IMR-90 (cell line): ENCODE results near the gene DDT. TPM values are rescaled to one million over a fixed set of nuclear protein-coding genes. Genes with fewer than 3 reads are reported as not detected.

Experiments used
- ATAC-seq: fragments of 200-7000 bp; cut with Tn5 transposase; 2 replicates; pipeline ENCODE4 v1.9.1; 2020; ENCODE audit warnings: low read depth, mild to moderate bottlenecking, moderate library complexity
- BruUV-seq: library from RNA; stranded (reverse); fragments of 400-500 nt; replicated peaks from 2 replicates; lab custom pipeline; 2021; lab: Mats Ljungman, UMichigan
- CTCF ChIA-PET: fragments of 300-600 bp; formaldehyde crosslinking; extraction: SDS; loops from one replicate; lab custom pipeline; 2021; ENCODE audit warnings: antibody characterized with exemption; lab: Yijun Ruan, JAX
- POLR2A ChIA-PET: fragments of 300-600 bp; sonication (Branson Sonifier 250); formaldehyde crosslinking; loops from one replicate; lab custom pipeline; 2022; ENCODE audit warnings: antibody characterized with exemption; ENCODE audit not compliant: unreplicated experiment; lab: Charles Lee
- DNase-seq: peaks from one replicate; pipeline ENCODE4 v3.0.0; 2013
- H2AFZ ChIP-seq: replicated peaks from 2 replicates; pipeline ENCODE3; 2013; ENCODE audit warnings: low read length, mild to moderate bottlenecking; ENCODE audit not compliant: poor library complexity
- H2AK5ac ChIP-seq: 2 replicates; pipeline ENCODE4 v1.6.1; 2013; ENCODE audit warnings: low read depth, low read length, inconsistent platforms
- H2AK9ac ChIP-seq: replicated peaks from 2 replicates; pipeline ENCODE3; 2013; ENCODE audit warnings: mild to moderate bottlenecking, low read depth, low read length, moderate library complexity; ENCODE audit not compliant: poor library complexity
- H2BK120ac ChIP-seq: 2 replicates; pipeline ENCODE4 v1.6.1; 2013; ENCODE audit warnings: low read depth, low read length, inconsistent platforms
- H2BK15ac ChIP-seq: 3 replicates; pipeline ENCODE4 v1.6.1; 2013; ENCODE audit warnings: low read depth, low read length, inconsistent platforms
- H2BK20ac ChIP-seq: 2 replicates; pipeline ENCODE4 v1.6.1; 2013; ENCODE audit warnings: low read depth, mild to moderate bottlenecking, inconsistent platforms, low read length, moderate library complexity
- H2BK5ac ChIP-seq: 2 replicates; pipeline ENCODE4 v1.6.1; 2013; ENCODE audit warnings: mild to moderate bottlenecking, low read depth, low read length, inconsistent platforms; ENCODE audit not compliant: poor library complexity, severe bottlenecking
- H3K14ac ChIP-seq: replicated peaks from 2 replicates; pipeline ENCODE4 v1.6.1; 2013; ENCODE audit warnings: low read depth, low read length, inconsistent platforms
- H3K18ac ChIP-seq: 2 replicates; pipeline ENCODE4 v1.6.1; 2013; ENCODE audit warnings: low read depth, low read length, control low read depth
- H3K23ac ChIP-seq: 2 replicates; pipeline ENCODE4 v1.6.1; 2013; ENCODE audit warnings: low read depth, low read length, inconsistent platforms
- H3K27ac ChIP-seq: 2 replicates; pipeline ENCODE4 v1.5.1; 2013; ENCODE audit warnings: mild to moderate bottlenecking, control low read depth, low read length; ENCODE audit not compliant: insufficient read depth
- H3K27me3 ChIP-seq: 2 replicates; pipeline ENCODE4 v1.6.1; 2013; ENCODE audit warnings: low read length; ENCODE audit not compliant: control insufficient read depth, insufficient read depth
- H3K36me3 ChIP-seq: 2 replicates; pipeline ENCODE4 v1.6.1; 2013; ENCODE audit warnings: low read length, mixed read lengths; ENCODE audit not compliant: control insufficient read depth, insufficient read depth
- H3K4ac ChIP-seq: 2 replicates; pipeline ENCODE4 v1.6.1; 2013; ENCODE audit warnings: low read depth, low read length, inconsistent platforms
- H3K4me1 ChIP-seq: 2 replicates; pipeline ENCODE4 v1.6.1; 2013; ENCODE audit warnings: low read length, mixed read lengths; ENCODE audit not compliant: control insufficient read depth, insufficient read depth
- H3K4me2 ChIP-seq: 2 replicates; pipeline ENCODE4 v1.6.1; 2013; ENCODE audit warnings: low read depth, mild to moderate bottlenecking, control low read depth, low read length, moderate library complexity
- H3K4me3 ChIP-seq: 2 replicates; pipeline ENCODE4 v1.5.1; 2013; ENCODE audit warnings: low read depth, mild to moderate bottlenecking, control low read depth, low read length, moderate library complexity; ENCODE audit not compliant: insufficient read depth
- H3K56ac ChIP-seq: 2 replicates; pipeline ENCODE4 v1.6.1; 2013; ENCODE audit warnings: low read length, inconsistent platforms; ENCODE audit not compliant: insufficient read depth; ENCODE audit errors: extremely low read depth
- H3K79me1 ChIP-seq, 2 experiments: 2 replicates each; pipeline ENCODE4 v1.6.1; 2013; ENCODE audit warnings: low read length in 2 of 2, inconsistent platforms in 1 of 2, low read depth in 1 of 2
- H3K9ac ChIP-seq: 2 replicates; pipeline ENCODE4 v1.6.1; 2013; ENCODE audit warnings: low read depth, low read length, control low read depth
- H3K9me1 ChIP-seq: 2 replicates; pipeline ENCODE4 v1.6.1; 2013; ENCODE audit warnings: low read length, inconsistent platforms; ENCODE audit not compliant: insufficient read depth
- H3K9me3 ChIP-seq: 2 replicates; pipeline ENCODE4 v1.6.1; 2013; ENCODE audit warnings: low read length; ENCODE audit not compliant: control insufficient read depth, insufficient read depth
- H4K20me1 ChIP-seq: 2 replicates; pipeline ENCODE4 v1.6.1; 2013; ENCODE audit warnings: low read length, inconsistent platforms; ENCODE audit not compliant: insufficient read depth
- H4K5ac ChIP-seq: 2 replicates; pipeline ENCODE4 v1.6.1; 2013; ENCODE audit warnings: mild to moderate bottlenecking, low read depth, low read length, control low read depth
- H4K8ac ChIP-seq, 2 experiments: 2 replicates each; pipeline ENCODE4 v1.6.1; 2013; ENCODE audit warnings: low read depth in 2 of 2, low read length in 2 of 2, control low read depth in 1 of 2, inconsistent platforms in 1 of 2
- H4K91ac ChIP-seq: 2 replicates; pipeline ENCODE4 v1.6.1; 2013; ENCODE audit warnings: low read depth, low read length, inconsistent platforms; ENCODE audit not compliant: insufficient read depth
- BHLHE40 ChIP-seq: fragments of 150-350 bp; IDR thresholded peaks from 2 replicates; pipeline ENCODE4 v1.6.1; 2016; ENCODE audit warnings: mild to moderate bottlenecking, low read depth, low read length
- CEBPB ChIP-seq: IDR thresholded peaks from 2 replicates; pipeline ENCODE4 v1.6.1; 2012; ENCODE audit warnings: low read depth, low read length, improper control_type of control experiment
- CHD1 ChIP-seq: IDR thresholded peaks from 2 replicates; pipeline ENCODE4 v1.6.1; 2012; ENCODE audit warnings: low read depth, low read length, improper control_type of control experiment
- CTCF ChIP-seq: conservative IDR thresholded peaks from 2 replicates; pipeline ENCODE4 v1.5.1; 2012; ENCODE audit warnings: mild to moderate bottlenecking, low read depth, low read length, improper control_type of control experiment
- FOS ChIP-seq: fragments of 150-350 bp; IDR thresholded peaks from 2 replicates; pipeline ENCODE4 v1.6.1; 2016; ENCODE audit warnings: low read depth, low read length
- MAFK ChIP-seq: IDR thresholded peaks from 2 replicates; pipeline ENCODE4 v1.6.1; 2012; ENCODE audit warnings: low read depth, low read length, improper control_type of control experiment
- MAZ ChIP-seq: IDR thresholded peaks from 2 replicates; pipeline ENCODE4 v1.6.1; 2012; ENCODE audit warnings: low read depth, mild to moderate bottlenecking, low read length, improper control_type of control experiment, moderate library complexity, borderline replicate concordance
- MXI1 ChIP-seq: IDR thresholded peaks from 2 replicates; pipeline ENCODE4 v1.6.1; 2012; ENCODE audit warnings: low read depth, mild to moderate bottlenecking, low read length, moderate library complexity, borderline replicate concordance
- NFE2L2 ChIP-seq: fragments of 150-350 bp; IDR thresholded peaks from 2 replicates; pipeline ENCODE4 v1.6.1; 2016; ENCODE audit warnings: low read depth, mild to moderate bottlenecking, low read length
- RAD21 ChIP-seq: IDR thresholded peaks from 2 replicates; pipeline ENCODE4 v1.6.1; 2012; ENCODE audit warnings: low read length, improper control_type of control experiment
- RCOR1 ChIP-seq: IDR thresholded peaks from 2 replicates; pipeline ENCODE4 v1.6.1; 2012; ENCODE audit warnings: mild to moderate bottlenecking, low read length, improper control_type of control experiment; ENCODE audit not compliant: insufficient replicate concordance
- SMC3 ChIP-seq: fragments of 150-350 bp; IDR thresholded peaks from 2 replicates; pipeline ENCODE4 v1.6.1; 2016; ENCODE audit warnings: low read depth, mild to moderate bottlenecking, antibody characterized with exemption, low read length, moderate library complexity
- USF2 ChIP-seq: fragments of 150-350 bp; IDR thresholded peaks from 2 replicates; pipeline ENCODE4 v1.6.1; 2017; ENCODE audit warnings: mild to moderate bottlenecking, antibody characterized with exemption, low read length, low read depth
- WGBS, 2 experiments: methylation state at CpG; one replicate each; pipeline versions ENCODE4 v1.1.5 to v1.1.7; 2013; ENCODE audit warnings: missing lambda C conversion rate in 2 of 2; ENCODE audit not compliant: insufficient read length in 1 of 2; ENCODE audit errors: extremely low coverage in 2 of 2; 5-methylcytosine and 5-hydroxymethylcytosine counted together
- dilution Hi-C: fragments of 300-500 bp; cut with HindIII; formaldehyde crosslinking; loops from one replicate; pipeline ENCODE4 v1.14.3; 2018; ENCODE audit warnings: low sequenced_read_pairs; ENCODE audit not compliant: unreplicated experiment
- in situ Hi-C: fragments of 300-500 bp; cut with MboI; formaldehyde crosslinking; loops from 3 replicates; pipeline ENCODE4 v1.14.3; 2019; ENCODE audit warnings: low sequenced_read_pairs, inconsistent platforms, mixed read lengths
- intact Hi-C: fragments of 100-400 bp; cut with micrococcal nuclease; formaldehyde crosslinking; loops from 2 replicates; pipeline ENCODE4 v1.10.0; 2022
- polyA plus RNA-seq, 3 experiments: library from polyadenylated mRNA; depleted of rRNA; stranded (reverse); fragments of >200 nt; gene quantifications; 2 replicates each; pipeline ENCODE4 v1.2.3, GENCODE V29; 2012; ENCODE audit warnings: low replicate concordance in 1 of 3
- total RNA-seq: library from RNA; depleted of rRNA; stranded (reverse); fragments of >200 nt; gene quantifications from 2 replicates; pipeline ENCODE4 v1.2.3, GENCODE V29; 2012
- TF ChIP-seq, protein P1 (sequence below): fragments of 150-350 bp; IDR thresholded peaks from 2 replicates; pipeline ENCODE4 v1.6.1; 2016; ENCODE audit warnings: low read depth, mild to moderate bottlenecking, low read length, moderate library complexity, borderline replicate concordance

Gene DDT
- total and polyA plus RNA-seq, 2 of the 4 experiments (the other 2 are of a cell fraction) = 54.8 to 151 TPM

GRCh38 chr22:23997092-23997491 is 22.9 kb upstream of the DDT start:
- Histone ChIP-seq H3K4me1 (no peaks in the 10 kb centered on the region), H3K9me3 (no peaks in the 10 kb centered on the region), H3K4me2 (no peak overlapping the region), H2AK5ac (no peak overlapping the region), H3K79me1 (no peaks in the 10 kb centered on the region), H3K9ac (no peak overlapping the region), H3K27me3 (no peaks in the 10 kb centered on the region), H2BK120ac (no peak overlapping the region), H3K27ac (no peak overlapping the region), H2AK9ac (no peak overlapping the region), H2BK5ac (no peak overlapping the region), H4K5ac (no peak overlapping the region), H3K4me3 (no peak overlapping the region), H3K4ac (no peak overlapping the region), H4K20me1 (no peaks in the 10 kb centered on the region), H3K23ac (no peak overlapping the region), H3K14ac (no peak overlapping the region), H2AFZ (no peak overlapping the region), H3K18ac (no peak overlapping the region), H2BK20ac (no peak overlapping the region), H3K9me1 (no peaks in the 10 kb centered on the region), H3K36me3 (no peaks in the 10 kb centered on the region), H3K56ac (no peak overlapping the region), H2BK15ac (no peak overlapping the region), H4K91ac (no peak overlapping the region), H4K8ac (no peak overlapping the region)
- dilution Hi-C loops = no loop called here
- intact Hi-C loops = no loop called here
- ATAC-seq (no peak), DNase-seq (no peak)
- ChIA-PET POLR2A (no interaction called here), CTCF (interaction anchor here (0.7 kb wide), 1 partner anchor 1391 kb away, joined by 3 read pairs; no protein-coding TSS in a partner anchor)
- BruUV-seq = no TSS peak
- in situ Hi-C loops = loop anchor here (5.0 kb wide), 1 partner anchor 175 kb away; no protein-coding TSS in a partner anchor
- no CpG with 5 or more reads among the region's 3 CpGs for WGBS, 2 experiments
- TF ChIP-seq BHLHE40 (no peak), RAD21 (no peak), MAZ (no peak), CTCF (no peak), USF2 (no peak), NFE2L2 (no peak), RCOR1 (no peak), CHD1 (no peak), CEBPB (no peak), MAFK (no peak), FOS (no peak), SMC3 (no peak), MXI1 (no peak)
- TF ChIP-seq, protein P1, sequence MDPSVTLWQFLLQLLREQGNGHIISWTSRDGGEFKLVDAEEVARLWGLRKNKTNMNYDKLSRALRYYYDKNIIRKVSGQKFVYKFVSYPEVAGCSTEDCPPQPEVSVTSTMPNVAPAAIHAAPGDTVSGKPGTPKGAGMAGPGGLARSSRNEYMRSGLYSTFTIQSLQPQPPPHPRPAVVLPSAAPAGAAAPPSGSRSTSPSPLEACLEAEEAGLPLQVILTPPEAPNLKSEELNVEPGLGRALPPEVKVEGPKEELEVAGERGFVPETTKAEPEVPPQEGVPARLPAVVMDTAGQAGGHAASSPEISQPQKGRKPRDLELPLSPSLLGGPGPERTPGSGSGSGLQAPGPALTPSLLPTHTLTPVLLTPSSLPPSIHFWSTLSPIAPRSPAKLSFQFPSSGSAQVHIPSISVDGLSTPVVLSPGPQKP = no peak
